ENCODE data around the gene STXBP4. TPM values are rescaled to one million over a fixed set of nuclear protein-coding genes. Genes with fewer than 3 reads are reported as not detected.
A peak's percentile ranks its signal among the peaks of the same experiment; 100 is the strongest.

The STXBP4 gene
- polyA plus RNA-seq, 4 donors = 15.5 to 20.1 (median 19.0) TPM

DNA sequence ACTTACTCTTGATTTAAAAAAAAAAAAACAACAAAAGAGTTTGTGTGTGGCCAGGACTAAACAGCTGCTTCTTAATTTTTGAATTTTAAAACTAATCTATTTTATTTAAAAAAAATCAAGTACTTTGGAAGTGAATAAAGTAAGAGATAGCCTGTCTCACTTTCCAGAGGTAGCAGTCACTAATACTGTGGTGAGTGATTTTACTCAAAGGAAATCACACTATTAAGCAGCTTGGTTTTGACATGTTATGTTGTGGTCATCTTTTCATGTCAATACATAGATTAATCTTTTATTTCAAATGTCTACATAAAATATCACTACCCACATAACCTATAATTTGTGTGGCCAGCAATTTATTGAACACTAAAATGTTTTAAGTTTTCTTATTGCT, 194.0 kb downstream of the STXBP4 start:
- no peak for DNase-seq (ENCODE audit: low read depth in 4 of 4, low spot score in 3 of 4)

DNA sequence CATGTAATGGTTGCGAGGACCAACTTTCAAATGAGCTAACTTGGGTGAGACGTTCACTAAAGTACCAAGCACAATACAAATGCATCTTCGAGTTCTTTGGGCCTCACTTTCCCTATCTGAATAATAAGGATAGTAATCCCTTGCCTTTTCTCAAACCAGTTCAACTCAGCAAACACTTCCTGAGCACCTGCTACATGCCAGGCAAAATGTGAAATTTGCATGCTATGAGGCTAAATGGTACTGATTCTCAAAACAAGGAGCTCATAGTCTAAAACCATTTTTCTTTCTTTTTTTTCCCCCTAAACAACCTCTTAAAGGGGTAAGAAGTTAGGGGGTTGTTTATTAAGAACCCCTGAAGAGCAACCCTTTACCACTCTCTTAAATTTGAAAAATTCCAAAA, 194.8 kb downstream of the STXBP4 start:
- no peak for DNase-seq (ENCODE audit: low read depth in 4 of 4, low spot score in 3 of 4)

DNA sequence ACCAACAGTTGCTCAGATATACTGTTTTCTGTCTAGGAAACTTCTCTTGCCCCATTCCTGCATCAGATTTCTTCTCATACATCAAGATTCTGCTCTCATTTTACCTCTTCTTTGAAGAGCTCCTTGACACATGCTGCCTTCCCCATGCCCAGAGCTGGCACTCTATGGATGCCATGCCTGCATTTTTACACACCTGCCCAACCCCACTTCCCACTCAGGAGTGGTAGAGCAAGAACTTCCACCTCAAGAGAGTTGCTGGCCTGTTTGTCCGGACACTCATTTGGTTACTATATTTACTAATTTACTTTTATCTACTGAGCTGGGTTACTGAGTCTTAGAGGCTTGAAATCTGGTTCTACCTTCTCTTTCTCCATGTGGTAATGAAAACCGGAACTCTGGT, 197.9 kb downstream of the STXBP4 start:
- no peak for DNase-seq (ENCODE audit: low read depth in 4 of 4, low spot score in 3 of 4)

DNA sequence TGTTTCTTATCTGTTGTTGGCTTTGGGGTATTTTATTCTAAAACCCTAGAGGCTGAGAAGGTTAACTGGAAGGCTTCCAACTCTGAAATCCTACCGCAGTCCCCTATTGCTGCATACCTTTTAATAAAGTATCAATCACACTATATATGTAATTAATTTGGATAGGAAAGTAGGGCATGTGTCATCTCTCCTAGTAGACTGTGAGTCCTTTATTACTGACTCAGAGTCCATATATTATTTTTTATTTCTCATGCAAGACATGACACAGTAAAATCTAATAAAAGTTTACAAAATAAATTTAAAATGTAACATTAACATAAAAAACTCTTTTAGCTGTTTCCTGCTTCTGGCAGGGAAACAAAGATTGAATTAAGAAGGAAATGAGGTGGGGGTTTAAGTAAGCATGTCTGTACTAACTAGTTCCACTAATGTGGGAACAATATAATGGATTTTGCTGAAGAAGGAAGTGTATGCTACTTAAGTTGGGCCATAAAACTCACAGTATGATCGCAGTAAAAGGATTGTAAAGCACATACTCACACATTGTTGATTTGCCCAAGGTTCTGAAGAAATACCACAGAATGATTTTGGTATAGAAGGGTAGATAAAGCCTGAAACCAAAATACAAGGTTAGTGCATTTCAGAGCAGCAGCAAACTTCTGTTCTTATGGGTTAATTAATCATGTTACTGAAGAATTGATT, 198.6 kb downstream of the STXBP4 start:
- peak in 1 of 4 donors; percentile 18 for DNase-seq (ENCODE audit: low read depth in 4 of 4, low spot score in 3 of 4)

DNA sequence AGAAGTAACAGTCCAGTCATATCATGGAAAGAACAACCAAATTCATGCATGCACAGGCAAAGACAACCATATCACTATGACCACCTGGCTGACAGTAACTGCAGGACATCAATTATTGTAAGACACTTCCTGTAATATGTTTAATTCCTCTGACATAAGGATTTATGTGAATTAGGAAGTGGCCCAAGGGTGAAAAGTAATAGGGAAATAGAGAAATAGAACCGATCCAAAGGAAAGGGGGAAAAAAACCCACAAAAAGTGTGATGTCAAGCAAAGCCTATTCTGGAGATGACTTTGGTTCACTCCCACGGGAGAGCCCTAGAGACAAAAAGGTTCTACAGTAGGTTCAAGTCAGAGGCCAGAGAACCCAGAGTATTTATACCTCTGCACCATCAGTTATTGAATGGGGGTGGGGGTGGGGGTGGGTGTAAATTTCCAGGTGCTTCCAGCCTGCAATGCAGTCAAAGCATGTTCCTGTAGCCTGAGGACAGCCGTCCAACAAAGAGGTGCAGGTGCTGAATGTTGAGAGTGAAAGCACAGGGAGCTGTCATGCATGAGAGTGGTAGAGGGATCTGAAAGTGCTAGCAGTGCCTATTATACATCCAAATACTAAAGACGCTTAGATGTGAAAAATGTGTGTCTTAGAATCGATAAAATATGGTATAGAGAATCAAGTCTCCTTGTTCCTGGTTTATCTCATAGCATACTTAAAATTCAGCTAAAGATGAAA, 200.6 kb downstream of the STXBP4 start:
- no peak for DNase-seq (ENCODE audit: low read depth in 4 of 4, low spot score in 3 of 4)

DNA sequence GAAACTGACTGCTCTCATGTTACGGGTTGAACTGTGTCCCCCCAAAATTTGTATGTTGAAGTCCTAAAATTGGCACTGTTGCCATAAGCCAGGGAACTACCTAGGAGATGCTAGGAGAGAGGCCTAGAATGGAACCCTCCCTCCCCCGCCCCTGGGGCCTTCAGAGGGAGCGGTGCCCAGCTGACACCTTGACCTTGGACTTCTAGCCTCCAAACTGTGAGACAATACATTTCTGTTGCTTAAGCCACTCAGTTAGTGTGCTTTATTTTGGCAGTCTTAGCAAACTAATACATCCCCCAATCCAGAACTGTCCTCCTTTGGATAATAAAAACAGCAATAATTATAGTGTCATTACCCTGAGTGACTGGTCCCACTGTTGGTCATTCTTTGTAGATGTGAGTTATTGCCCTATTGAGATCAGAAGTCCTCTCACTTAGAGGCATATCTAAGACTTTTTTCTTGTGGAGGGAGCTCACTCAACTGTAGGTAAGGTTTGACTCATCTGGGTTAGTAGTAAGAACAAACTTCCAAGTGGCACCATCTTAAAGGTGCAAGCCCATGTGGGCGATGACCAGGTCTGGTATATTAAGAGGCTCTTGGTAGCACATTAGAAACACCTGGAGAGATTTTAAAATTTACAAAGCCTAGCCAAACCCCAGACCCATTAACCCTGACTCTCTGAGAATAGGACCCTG, 203.2 kb downstream of the STXBP4 start:
- DNase-seq (ENCODE audit: low read depth in 4 of 4, low spot score in 3 of 4) = no peak

DNA sequence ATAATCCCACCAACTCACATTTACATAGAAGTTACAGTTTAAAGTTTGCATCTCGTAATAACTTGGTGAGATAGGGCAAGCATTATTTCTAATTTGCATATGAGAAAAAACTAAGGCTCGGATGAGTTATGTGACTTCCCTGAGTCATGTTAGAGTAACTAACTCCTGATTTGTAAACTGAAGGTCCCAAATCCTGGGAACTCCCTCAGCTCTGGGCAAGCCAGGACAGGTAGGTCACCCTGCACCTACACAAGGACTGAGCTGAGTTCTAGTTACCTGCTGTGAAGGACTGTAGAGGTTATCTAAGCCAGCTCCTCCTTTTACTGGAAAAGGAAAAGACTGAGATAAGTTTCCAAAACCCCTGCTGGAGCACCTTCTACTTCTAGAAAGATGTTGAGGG, 204.0 kb downstream of the STXBP4 start:
- no peak for DNase-seq (ENCODE audit: low read depth in 4 of 4, low spot score in 3 of 4)

DNA sequence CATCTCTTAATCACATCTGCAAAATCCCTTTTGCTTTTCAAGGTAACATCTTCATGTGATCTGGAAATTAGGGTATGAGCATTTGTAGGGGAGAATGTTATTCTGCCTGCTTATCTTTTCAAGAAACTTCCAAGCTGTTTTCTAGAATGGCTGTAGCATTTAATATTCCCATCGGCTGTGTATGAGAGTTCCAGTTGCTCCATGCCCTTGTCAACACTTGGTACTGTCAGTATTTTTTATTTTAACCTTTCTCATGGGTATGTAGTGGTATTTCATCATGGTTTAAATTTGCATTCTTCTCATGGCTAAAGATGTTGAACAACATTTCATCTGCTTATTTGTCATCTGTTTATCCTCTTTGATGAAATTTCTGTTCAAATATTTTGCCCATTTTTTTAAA, 205.6 kb downstream of the STXBP4 start:
- DNase-seq (ENCODE audit: low read depth in 4 of 4, low spot score in 3 of 4) = no peak

DNA sequence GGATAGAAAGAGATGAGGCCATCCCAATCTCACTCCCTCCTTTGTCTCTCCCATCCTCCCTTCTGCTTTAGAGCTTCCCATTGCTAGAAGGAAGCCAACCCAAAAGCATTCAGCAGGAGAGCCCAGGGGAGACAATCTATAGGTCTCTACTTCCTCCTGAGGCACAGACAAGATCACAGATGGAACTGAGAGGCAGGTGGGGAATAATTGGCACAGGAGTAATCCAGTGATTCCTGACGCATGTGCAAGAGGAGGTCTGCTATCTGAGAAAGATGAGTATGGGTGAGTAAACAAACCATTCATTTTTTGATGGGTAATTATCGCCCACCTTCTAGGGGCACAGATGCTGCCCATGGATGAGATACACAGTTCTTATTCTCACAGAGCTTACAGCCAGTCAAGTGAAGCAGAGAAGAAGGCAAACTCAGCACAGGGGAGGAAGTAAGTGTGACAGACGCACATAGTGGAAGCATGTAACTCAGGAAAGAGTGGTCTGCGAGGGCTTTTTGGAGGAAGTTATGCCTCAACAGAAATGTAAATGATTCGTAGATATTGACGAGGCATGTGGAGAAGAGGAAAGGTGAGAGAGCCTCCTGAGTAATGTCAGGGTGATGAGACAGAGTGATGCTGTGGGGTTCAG, 207.3 kb downstream of the STXBP4 start:
- no peak for DNase-seq (ENCODE audit: low read depth in 4 of 4, low spot score in 3 of 4)

DNA sequence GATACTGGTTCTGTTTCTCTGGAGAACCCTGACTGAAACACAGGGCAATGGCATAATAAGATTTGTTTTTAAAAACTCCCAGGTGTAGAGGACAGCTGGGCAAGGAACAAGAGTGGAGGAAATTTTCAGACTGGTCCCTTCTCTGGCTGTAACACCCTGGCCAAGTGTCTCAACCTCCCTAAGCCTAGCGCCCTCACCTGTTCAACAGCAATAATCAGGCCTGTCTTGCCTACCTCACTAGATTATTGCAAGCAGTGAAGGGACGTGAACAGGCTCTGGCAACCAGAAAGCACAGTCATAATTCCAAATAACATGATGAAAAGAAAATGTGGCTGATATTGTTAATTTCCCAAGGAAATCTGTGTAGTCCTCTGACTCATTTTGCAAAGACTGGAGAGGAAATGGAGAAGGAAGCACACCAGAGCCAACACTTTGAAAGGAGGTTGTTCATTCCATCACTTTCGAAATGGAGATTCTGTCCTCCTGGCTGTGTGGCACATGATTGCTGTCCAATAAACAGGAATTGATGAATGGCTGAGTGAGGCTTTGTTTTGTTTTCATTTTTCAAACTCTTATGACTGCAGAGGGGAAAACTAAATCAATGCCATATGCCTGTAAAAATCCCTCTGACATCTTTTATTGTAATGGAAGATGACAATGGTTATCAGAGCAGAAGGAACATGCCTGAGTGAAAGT, 208.7 kb downstream of the STXBP4 start:
- no peak for DNase-seq (ENCODE audit: low read depth in 4 of 4, low spot score in 3 of 4)

DNA sequence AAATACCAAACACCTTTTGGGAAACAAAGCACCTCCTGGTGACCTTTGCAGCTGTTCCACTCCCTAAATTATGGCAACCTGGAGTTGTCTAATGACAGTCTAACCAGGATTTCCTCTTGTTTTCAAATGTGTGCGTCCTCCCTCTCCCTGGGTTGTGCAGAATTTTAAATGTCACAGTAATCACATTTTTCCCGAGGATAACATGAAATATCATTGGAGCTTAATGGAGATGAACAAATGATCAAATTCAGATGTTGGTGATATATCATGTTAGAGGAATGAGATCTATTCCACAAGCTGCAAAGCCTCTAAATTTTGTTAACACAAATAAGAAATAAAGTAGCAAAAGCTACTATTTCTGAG, 209.3 kb downstream of the STXBP4 start:
- DNase-seq (ENCODE audit: low read depth in 4 of 4, low spot score in 3 of 4) = no peak

DNA sequence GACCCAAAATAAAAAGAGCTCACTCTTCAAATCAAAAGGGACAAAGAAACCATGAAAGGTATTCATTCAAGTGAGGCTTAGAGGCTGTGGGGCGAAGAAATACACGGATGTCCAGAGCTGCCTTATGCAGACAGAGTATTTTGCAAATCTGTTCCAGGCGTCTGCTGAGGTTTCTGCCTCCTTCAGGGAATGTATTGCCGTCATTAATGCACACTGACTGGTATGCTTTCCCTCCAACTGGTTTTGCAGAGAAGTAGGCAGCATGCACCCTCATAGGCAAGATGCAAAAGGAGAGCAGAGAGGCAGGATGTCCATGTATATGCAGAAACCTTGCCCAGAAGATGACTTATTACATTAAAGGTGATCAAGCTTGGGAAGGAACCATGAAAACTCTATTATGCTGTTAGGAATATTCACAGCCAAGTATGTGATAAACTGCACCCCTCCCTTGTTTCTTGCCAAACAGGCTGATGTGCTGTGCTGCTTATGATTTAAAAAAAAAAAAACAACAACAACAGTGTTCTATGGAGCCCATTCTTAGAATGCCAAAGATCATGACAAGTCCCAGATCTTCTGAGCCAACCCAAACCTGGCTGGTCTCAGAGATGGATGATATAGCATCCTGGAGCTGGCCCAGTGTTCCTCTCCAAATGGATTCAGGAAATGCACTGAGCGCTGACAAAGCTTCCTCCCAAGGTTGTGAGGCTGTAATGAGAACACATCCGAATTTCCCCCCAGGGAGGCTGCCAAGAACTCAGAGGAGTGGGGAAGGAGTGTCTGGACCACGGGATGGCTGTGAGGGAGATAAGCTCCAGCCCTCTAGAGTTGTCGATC, 218.6 kb downstream of the STXBP4 start:
- DNase-seq (ENCODE audit: low read depth in 4 of 4, low spot score in 3 of 4) = no peak

DNA sequence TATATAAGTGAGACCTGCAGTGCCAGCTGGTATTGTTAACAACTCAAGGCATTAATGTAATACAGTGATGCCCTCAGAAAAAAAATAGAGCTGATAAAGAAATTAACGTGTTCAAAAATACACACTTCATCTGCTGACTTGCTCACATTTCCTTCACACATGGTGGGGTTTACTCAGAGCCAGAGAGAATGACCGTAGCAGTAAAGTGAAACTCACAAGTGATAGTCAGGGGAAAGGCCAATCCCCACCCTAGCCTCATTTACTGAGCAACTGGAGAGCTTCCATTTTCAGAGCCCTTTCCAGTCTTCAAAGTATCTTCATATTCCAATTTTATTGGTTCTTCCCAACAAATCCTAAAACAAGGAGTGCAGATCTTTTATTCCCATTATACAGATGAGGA, 222.2 kb downstream of the STXBP4 start:
- no peak for DNase-seq (ENCODE audit: low read depth in 4 of 4, low spot score in 3 of 4)

DNA sequence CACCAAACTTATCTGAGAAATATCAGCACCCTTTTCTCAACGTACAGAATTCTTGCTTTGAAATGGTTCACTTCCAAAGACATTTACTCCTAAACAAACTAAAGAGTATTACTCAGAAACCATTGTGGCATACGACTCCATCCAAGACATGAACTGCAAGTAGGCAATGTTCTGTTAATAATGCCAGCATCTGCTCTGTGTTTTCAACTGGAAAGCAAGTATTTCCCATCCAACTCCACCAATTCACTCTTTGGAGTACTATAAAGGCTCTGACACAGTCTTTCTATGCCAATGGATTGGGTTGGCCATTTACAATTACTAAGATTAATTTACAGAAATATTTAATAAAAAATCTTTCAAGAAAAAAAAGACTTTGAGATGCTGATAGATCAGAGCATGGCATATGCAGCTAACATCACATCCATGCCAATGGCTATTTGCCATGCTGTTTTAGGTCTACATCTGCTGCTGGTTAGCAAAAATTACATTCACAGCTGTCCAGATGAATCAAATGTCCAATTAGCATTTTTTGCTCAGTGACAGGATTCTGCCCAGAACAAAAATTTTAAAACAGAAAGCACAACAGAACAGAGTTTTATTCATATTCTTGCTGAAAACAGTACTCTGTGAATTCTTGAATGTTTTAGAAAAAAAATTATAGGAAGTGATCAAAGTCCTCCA, 230.3 kb downstream of the STXBP4 start:
- no peak for DNase-seq (ENCODE audit: low read depth in 4 of 4, low spot score in 3 of 4)

DNA sequence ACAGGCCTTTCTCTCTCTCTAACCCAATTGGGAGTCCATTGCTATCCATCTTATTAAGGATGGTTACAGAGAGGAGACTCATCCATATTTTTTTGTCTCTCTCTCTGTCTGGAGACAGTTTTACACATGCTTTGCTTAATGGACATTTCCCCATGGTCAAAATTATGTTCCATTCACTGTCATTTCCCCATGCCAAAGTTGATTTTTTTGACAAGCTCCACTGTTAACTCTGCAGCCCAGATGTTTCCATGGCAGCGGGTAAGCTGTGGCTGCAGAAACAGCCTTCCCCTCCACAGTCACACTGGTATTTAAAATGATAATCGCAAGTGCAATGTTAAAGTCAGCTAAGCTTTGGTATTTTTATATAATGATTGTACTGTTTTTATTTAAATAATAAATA, 232.3 kb downstream of the STXBP4 start:
- DNase-seq (ENCODE audit: low read depth in 4 of 4, low spot score in 3 of 4) = no peak

DNA sequence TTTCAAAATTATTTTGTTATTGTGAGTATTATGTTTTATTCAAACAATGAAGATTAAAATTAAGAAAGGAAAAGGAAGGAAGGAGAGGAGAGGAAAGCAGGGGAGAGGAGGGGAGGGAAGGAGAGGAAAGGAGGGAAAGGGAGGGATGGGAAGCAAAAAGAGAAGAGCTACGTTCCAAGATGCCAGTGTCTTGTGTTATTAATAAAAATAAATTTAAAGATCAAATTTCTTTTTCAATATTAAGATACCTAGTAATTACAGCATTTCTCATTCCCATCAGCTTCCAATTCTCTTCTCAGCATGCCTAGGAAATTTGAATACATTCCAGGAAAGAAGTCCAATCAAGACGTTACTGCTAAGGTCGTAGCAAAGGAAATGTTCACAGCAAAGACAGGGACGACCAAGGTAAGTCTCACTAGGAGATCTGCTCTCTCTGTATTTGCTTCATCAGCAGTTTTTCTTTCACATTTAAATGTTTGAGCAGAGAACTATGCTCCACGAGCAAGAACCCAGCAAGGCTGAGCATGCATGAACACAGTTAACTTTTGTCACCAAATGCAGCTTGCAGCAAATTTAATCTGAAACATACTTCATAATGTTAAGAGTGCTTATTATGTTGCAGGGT, 232.9 kb downstream of the STXBP4 start:
- DNase-seq (ENCODE audit: low read depth in 4 of 4, low spot score in 3 of 4) = no peak

DNA sequence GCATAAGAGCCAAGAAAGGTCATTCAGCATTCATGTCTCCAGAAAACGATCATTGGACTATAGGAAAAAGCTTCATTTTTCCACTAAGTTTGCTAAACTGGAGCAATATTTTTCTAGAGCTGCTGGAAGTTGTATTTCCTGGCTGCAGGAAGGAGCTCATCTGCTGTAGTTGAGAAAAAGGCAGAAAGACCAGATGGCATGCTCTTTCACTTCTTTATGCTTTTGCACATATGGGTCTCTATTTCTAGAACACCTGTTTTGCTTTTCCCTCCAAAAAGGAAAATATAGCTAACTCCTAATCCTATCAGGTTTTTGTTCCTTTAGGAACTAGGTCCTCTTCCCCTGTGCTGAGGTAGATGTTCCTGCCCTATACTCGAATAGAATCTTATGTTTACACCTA, 234.3 kb downstream of the STXBP4 start:
- no peak for DNase-seq (ENCODE audit: low read depth in 4 of 4, low spot score in 3 of 4)

DNA sequence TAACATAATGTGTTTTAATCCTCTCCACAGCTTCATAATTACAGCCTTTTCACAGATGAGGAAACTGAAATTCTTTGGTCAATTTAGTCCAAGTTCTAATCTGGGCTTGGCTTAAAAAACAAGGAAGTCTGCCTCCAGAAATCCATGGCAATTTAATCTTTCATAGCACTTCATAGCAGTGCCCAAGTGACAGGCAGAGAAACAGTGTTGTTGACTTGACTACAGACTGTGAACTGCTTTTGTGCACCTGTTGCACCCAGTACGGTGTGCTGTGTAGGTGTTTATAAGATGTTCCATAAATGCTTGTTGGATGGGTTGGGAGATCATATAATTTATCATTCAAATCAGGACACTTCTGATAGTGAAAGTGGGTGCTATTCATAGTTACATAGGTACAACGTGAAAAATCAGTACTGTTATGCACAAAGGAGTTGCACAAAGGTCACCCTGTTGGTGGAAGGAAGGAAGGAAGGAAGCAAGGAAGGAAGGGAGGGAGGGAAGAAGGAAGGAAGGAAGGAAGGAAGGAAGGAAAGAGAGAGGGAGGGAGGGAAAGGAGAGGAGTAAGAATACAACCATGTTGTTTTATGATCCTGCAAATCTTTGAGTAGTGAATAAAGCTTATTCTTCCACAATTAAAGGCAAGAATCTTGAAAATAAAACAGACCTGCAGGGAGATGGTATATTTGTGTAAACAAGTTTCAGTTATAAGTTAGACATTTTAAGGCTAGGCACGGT, 239.7 kb downstream of the STXBP4 start:
- no peak for DNase-seq (ENCODE audit: low read depth in 4 of 4, low spot score in 3 of 4)
